ENCODE measurements around the gene SLC27A5. TPM values are rescaled to one million over a fixed set of nuclear protein-coding genes. Genes with fewer than 3 reads are reported as not detected.

Gene SLC27A5
- total and polyA plus RNA-seq, 2 of the 4 experiments (the other 2 are of a cell fraction), result 7.7 to 11.2 TPM

DNA sequence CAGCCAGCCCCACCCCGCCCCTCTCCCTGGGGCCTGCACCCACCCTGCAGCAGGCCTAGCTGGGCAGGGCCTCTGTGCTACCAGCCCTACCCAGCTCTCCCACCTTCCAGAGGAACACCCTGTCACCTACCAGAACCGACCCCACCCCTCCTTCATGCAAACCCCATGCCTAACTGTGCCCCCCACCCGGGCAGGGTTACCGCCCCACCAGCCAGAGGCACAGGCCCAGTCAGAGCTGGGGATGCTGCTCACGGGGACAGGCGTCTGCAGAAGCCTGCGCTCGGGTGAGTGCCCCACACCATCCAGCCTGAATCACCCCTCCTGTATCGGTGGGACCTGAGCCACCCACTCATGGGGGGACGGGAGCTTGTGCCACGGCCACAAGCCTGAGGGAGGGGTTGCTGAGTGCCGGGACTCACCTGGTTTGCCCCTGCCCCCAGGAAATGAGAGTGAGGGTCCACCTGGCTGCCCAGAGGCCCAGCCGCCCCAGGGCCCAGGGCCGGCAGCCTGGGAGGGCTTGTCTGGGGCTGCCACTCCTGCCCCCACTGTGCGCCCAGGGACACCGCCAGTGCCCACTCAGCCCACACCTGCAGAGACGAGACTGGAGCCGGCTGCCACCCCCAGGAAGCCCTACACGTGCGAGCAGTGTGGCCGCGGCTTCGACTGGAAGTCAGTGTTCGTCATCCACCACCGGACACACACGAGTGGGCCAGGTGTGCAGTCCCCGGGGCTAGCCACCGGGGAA, 31.9 kb downstream of the SLC27A5 start:
- ChIA-PET CTCF (no interaction called here), POLR2A (ENCODE audit: unreplicated experiment) (no interaction called here)
- Histone ChIP-seq H3K9me3 (ENCODE audit: control insufficient read depth, insufficient read depth, low read length) (no peaks in the 10 kb centered on the region), H3K4ac (ENCODE audit: low read depth, low read length) (no peak overlapping the region), H4K5ac (ENCODE audit: low read depth, low read length) (no peak overlapping the region), H3K56ac (ENCODE audit: extremely low read depth, insufficient read depth, low read length) (no peak overlapping the region), H2AK5ac (ENCODE audit: low read depth, low read length) (no peak overlapping the region), H3K27ac (ENCODE audit: insufficient read depth, low read length) (no peak overlapping the region), H4K8ac (ENCODE audit: low read depth in 2 of 2, low read length in 2 of 2) (no peak overlapping the region), H2AK9ac (replicated peaks; ENCODE audit: low read depth, low read length, poor library complexity) (no peak overlapping the region), H3K4me2 (ENCODE audit: low read depth, low read length) (no peak overlapping the region), H3K27me3 (ENCODE audit: control insufficient read depth, insufficient read depth, low read length) (no peaks in the 10 kb centered on the region), H3K9ac (ENCODE audit: low read depth, low read length) (no peak overlapping the region), H2AFZ (replicated peaks; ENCODE audit: low read length, poor library complexity) (no peak overlapping the region), H3K9me1 (ENCODE audit: insufficient read depth, low read length) (peaks cover 18% of the 10 kb centered on the region), H3K4me1 (ENCODE audit: control insufficient read depth, insufficient read depth, low read length) (peaks cover 12% of the 10 kb centered on the region), H2BK120ac (ENCODE audit: low read depth, low read length) (no peak overlapping the region), H2BK20ac (ENCODE audit: low read depth, low read length) (no peak overlapping the region), H2BK5ac (ENCODE audit: low read depth, low read length, poor library complexity, severe bottlenecking) (no peak overlapping the region), H3K14ac (replicated peaks; ENCODE audit: low read depth, low read length) (no peak overlapping the region), H3K18ac (ENCODE audit: low read depth, low read length) (no peak overlapping the region), H4K20me1 (ENCODE audit: insufficient read depth, low read length) (peaks cover 4% of the 10 kb centered on the region; the same call in 1 of the 2 replicates), H3K23ac (ENCODE audit: low read depth, low read length) (no peak overlapping the region), H3K4me3 (ENCODE audit: insufficient read depth, low read depth, low read length) (no peak overlapping the region), H3K36me3 (ENCODE audit: control insufficient read depth, insufficient read depth, low read length) (peaks cover 11% of the 10 kb centered on the region), H3K79me1 (ENCODE audit: low read depth in 1 of 2, low read length in 2 of 2) (peaks cover 6 to 24% of the 10 kb centered on the region in 2 experiments; a peak in 2 of 4 replicates), H2BK15ac (ENCODE audit: low read depth, low read length) (no peak overlapping the region), H4K91ac (ENCODE audit: insufficient read depth, low read depth, low read length) (no peak overlapping the region)
- intact Hi-C loops (cut with micrococcal nuclease), result no loop called here
- 90% methylated on average over 7 of the region's 28 CpGs; no CpG with 5 or more reads in 1 of the 2 experiments for WGBS, 2 experiments (ENCODE audit: extremely low coverage in 2 of 2, insufficient read length in 1 of 2)
- BruUV-seq (replicated peaks), result no TSS peak
- in situ Hi-C loops (cut with MboI; ENCODE audit: low sequenced_read_pairs), result no loop called here
- dilution Hi-C loops (cut with HindIII; ENCODE audit: low sequenced_read_pairs, unreplicated experiment), result no loop called here
- TF ChIP-seq MAFK (IDR thresholded peaks at IDR 0.05; ENCODE audit: low read depth, low read length) (no peak), RFX5 (IDR thresholded peaks at IDR 0.05; ENCODE audit: low read depth, low read length) (no peak), POLR2A (IDR thresholded peaks at IDR 0.05; ENCODE audit: low read depth, low read length) (no peak), MXI1 (IDR thresholded peaks at IDR 0.05; ENCODE audit: borderline replicate concordance, low read depth, low read length) (no peak), FOS (IDR thresholded peaks at IDR 0.05; ENCODE audit: low read depth, low read length) (no peak), CEBPB (IDR thresholded peaks at IDR 0.05; ENCODE audit: low read depth, low read length) (no peak), RAD21 (IDR thresholded peaks at IDR 0.05; ENCODE audit: low read length) (no peak), MAZ (IDR thresholded peaks at IDR 0.05; ENCODE audit: borderline replicate concordance, low read depth, low read length) (no peak)
- TF ChIP-seq, protein P1, sequence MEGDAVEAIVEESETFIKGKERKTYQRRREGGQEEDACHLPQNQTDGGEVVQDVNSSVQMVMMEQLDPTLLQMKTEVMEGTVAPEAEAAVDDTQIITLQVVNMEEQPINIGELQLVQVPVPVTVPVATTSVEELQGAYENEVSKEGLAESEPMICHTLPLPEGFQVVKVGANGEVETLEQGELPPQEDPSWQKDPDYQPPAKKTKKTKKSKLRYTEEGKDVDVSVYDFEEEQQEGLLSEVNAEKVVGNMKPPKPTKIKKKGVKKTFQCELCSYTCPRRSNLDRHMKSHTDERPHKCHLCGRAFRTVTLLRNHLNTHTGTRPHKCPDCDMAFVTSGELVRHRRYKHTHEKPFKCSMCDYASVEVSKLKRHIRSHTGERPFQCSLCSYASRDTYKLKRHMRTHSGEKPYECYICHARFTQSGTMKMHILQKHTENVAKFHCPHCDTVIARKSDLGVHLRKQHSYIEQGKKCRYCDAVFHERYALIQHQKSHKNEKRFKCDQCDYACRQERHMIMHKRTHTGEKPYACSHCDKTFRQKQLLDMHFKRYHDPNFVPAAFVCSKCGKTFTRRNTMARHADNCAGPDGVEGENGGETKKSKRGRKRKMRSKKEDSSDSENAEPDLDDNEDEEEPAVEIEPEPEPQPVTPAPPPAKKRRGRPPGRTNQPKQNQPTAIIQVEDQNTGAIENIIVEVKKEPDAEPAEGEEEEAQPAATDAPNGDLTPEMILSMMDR (conservative IDR thresholded peaks at IDR 0.05; ENCODE audit: low read depth, low read length), result no peak
- TF ChIP-seq, protein P2, sequence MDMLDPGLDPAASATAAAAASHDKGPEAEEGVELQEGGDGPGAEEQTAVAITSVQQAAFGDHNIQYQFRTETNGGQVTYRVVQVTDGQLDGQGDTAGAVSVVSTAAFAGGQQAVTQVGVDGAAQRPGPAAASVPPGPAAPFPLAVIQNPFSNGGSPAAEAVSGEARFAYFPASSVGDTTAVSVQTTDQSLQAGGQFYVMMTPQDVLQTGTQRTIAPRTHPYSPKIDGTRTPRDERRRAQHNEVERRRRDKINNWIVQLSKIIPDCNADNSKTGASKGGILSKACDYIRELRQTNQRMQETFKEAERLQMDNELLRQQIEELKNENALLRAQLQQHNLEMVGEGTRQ (IDR thresholded peaks at IDR 0.05; ENCODE audit: low read depth, low read length), result no peak
- no peak for ATAC-seq (ENCODE audit: low read depth)
- DNase-seq, result no peak
